LNCaP clone FGC (cell line): ENCODE data around the gene PCDHGB1.
"Not testable (repeated sequence)": the region's sequence is repeated elsewhere in the genome, so short reads cannot be mapped to it uniquely, and the experiment has no call there.

Source experiments
- DNase-seq: peaks from one replicate; pipeline ENCODE4 v3.0.0-alpha.2; 2011; ENCODE audit warnings: low read depth
- H3K4me3 ChIP-seq: 2 replicates; pipeline ENCODE4 v1.5.1; 2011; ENCODE audit warnings: mild to moderate bottlenecking, low read depth, low read length, control low read depth
- TF ChIP-seq, protein P1 (sequence below): IDR thresholded peaks from 2 replicates; pipeline ENCODE4 v1.5.1; 2012; ENCODE audit warnings: mild to moderate bottlenecking; ENCODE audit not compliant: control insufficient read depth, insufficient read depth; ENCODE audit errors: extremely low read depth

Gene PCDHGB1

DNA sequence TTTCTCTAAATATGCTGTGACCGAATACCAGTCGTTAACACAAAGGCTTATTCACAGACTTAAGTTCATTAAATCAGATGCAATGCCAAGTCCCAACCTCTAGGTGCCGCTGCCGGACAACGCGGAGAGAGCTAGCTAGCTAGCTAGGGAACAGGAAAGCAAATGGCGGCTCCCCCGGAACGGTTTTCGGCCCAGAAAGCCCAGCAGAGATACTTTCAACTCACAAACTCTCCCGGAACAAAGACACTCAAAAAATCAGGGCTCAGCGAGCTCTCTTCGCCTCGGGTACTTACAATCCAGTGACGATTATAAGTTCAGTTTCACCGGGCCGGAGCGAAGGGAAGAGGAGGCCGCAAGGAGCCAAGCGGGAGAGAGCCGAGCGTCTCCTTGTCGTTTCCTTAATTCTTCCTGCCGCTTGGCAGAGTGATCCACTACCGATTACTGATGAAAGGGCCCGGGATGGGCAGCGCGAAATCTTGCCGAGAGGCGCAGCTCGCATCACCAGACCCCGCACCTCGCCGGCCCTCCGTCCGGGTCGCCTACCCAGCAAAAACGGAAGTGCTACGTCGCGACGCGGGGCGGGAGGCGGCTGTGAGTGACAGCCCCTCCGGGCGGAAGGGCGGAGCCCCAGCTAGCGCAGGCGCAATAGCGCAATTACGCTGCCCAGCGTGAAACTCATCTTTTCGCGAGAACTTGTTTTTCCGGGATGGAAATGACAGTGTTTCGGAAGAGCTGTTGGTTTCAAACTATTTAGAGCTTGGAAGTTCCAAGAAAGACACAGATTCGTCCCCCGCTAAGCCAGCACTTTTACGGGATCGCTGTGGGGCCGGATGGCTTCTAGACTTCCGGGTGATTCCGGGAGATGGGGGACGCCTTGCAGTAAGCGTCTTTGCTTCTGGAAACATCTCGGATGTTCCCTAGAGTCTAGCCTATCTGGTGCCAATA, 29.4 kb upstream of the PCDHGB1 start, which contains the start of gene TAF7:
TSS of gene TAF7 (minus strand) at position 560 of the 945 bp plus-strand sequence. CDS start 740 bp downstream, outside the sequence.
- TF ChIP-seq, protein P1, sequence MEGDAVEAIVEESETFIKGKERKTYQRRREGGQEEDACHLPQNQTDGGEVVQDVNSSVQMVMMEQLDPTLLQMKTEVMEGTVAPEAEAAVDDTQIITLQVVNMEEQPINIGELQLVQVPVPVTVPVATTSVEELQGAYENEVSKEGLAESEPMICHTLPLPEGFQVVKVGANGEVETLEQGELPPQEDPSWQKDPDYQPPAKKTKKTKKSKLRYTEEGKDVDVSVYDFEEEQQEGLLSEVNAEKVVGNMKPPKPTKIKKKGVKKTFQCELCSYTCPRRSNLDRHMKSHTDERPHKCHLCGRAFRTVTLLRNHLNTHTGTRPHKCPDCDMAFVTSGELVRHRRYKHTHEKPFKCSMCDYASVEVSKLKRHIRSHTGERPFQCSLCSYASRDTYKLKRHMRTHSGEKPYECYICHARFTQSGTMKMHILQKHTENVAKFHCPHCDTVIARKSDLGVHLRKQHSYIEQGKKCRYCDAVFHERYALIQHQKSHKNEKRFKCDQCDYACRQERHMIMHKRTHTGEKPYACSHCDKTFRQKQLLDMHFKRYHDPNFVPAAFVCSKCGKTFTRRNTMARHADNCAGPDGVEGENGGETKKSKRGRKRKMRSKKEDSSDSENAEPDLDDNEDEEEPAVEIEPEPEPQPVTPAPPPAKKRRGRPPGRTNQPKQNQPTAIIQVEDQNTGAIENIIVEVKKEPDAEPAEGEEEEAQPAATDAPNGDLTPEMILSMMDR, result peak; percentile 98
- peak within 1 kb of the TSS; percentile 95 for H3K4me3 ChIP-seq
- DNase-seq, result peak; percentile 85

DNA sequence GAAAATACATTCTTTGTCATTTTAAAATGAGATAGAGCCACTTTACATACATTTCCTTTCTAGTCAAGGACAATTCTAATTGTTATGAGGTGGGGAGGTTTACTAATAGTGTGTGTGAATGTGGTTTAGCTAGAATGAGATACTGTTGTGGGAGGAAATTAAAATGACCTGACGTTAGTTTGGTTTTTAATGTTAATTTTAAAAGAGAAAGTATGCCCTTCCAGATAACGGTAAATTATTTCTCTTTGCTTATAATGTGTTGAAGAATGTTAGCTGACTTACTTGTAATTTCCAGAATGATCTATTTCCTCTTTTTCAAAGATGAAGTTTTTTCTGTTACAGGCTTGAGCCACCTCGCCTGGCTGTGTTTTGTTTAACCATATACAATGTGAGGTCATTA, 27.6 kb upstream of the PCDHGB1 start:
- no peak for DNase-seq
- TF ChIP-seq, protein P1, result no peak
- H3K4me3 ChIP-seq, result no peak overlapping the region

DNA sequence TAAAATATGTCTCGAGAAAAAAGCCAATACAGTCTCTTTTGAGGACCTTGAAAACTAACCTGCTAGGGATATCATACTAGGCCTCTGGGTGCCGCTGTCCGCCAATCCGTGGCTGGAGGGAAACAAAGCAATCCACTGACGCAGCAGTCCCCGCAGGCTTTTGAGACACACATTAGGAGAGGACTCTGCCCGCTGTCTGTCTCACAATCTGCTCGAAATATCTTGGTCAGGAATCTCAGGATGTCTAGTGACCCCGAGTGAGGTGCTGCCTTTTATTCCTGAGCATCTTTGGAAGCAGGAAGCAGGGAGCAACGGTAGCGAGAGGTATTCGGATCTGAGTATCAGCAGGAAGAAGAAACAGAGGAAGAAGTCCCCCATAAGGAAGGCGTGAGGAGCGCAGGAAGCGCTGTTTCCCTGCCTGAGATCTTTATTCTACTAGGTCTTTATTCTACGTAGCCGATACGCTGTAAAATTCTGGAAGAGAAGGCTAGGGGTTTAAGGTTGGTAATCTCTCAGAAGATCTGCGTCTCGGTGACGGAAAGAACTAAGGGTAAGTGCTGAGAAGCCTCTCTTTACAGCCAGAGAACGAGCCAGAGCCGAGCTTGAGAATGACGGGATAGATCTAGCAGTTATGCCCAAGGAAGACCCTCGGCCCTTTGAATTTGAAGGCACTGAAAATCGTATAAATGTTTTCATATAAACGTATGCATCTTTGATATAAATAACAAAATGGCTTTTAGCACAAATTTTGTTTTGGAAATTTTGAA, 23.6 kb upstream of the PCDHGB1 start:
- peak; percentile 46 for DNase-seq
- peak overlapping the region; percentile 49 for H3K4me3 ChIP-seq
- TF ChIP-seq, protein P1, result peak; percentile 77

DNA sequence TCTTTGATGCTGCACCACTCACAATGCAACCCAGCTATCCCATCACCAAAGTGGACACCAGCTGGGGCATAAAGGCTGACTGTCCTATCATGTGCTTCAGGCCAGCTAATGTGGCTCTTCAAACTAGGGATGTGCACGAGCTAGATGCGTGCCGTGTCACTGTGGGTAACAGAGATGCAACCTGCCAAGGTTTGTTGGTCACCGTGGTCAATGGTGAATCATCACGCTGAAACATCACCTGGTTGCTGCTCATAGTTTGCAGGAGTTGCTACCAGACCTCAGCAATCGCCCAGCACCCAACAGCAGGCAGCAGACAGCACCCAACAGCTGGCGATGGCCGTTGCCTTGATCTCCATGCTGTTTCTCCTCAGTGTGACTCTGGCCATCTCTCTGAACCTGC, 21.7 kb upstream of the PCDHGB1 start:
- no peak for DNase-seq
- TF ChIP-seq, protein P1, result no peak
- no peak overlapping the region for H3K4me3 ChIP-seq

DNA sequence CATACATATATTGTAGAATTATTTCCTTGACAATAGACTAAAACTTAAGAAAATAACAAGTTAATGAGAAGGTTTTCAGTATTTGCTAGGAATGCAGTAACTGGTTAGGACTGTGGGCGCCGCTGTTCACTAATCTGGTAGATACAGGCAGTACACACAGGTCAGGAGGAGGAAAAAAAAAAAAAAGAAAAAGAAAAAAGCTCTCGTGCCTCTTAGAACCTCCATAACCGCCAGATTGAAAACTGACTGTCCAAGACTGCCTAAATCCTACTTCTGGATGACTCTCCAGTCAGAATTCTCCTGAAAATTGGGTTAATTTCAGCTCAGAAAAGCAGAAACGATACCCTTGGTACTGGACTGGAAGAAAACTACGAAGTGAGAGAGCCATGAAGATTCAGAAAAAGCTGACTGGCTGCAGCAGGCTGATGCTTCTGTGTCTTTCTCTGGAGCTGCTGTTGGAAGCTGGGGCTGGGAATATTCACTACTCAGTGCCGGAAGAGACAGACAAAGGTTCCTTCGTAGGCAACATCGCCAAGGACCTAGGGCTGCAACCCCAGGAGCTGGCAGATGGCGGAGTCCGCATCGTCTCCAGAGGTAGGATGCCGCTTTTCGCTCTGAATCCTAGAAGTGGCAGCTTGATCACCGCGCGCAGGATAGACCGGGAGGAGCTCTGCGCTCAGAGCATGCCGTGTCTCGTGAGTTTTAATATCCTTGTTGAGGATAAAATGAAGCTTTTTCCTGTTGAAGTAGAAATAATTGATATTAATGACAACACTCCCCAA, 19.4 kb upstream of the PCDHGB1 start, which contains the start of gene PCDHGA1:
TSS of gene PCDHGA1 (plus strand) at position 216 of the 782 bp plus-strand sequence.
- TF ChIP-seq, protein P1, result peak; percentile 68
- peak within 1 kb of the TSS; percentile 52 for H3K4me3 ChIP-seq
- DNase-seq, result peak; percentile 27

DNA sequence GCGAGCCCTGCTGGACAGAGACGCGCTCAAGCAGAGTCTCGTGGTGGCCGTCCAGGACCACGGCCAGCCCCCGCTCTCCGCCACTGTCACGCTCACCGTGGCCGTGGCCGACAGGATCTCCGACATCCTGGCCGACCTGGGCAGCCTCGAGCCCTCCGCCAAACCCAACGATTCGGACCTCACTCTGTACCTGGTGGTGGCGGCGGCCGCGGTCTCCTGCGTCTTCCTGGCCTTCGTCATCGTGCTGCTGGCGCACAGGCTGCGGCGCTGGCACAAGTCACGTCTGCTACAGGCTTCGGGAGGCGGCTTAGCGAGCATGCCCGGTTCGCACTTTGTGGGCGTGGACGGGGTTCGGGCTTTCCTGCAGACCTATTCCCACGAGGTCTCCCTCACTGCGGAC, 17.3 kb upstream of the PCDHGB1 start:
- not testable (repeated sequence) for H3K4me3 ChIP-seq, DNase-seq
